Endothelial cell of umbilical vein (primary cell): ENCODE results near the gene JAZF1. TPM values are rescaled to one million over a fixed set of nuclear protein-coding genes. Genes with fewer than 3 reads are reported as not detected.

Experiments
- BruUV-seq: library from RNA; stranded (reverse); fragments of 400-500 nt; replicated peaks from 2 replicates; lab custom pipeline; 2021; lab: Mats Ljungman, UMichigan
- CTCF ChIA-PET: fragments of 300-600, 350-600 bp; sonication (Branson Sonifier 250); formaldehyde crosslinking; loops from one replicate; lab custom pipeline; 2021; ENCODE audit warnings: antibody characterized with exemption, inconsistent platforms; lab: Charles Lee
- POLR2A ChIA-PET: fragments of 300-600, 350-600 bp; sonication (Branson Sonifier 250); formaldehyde crosslinking; loops from one replicate; lab custom pipeline; 2021; ENCODE audit warnings: antibody characterized with exemption, inconsistent platforms; lab: Charles Lee
- DNase-seq: peaks from one replicate; pipeline ENCODE4 v3.0.0-alpha.2; 2011; ENCODE audit warnings: low read depth, low spot score
- FAIRE-seq: peaks from 2 replicates; lab custom pipeline; 2011; peaks lifted over from hg19 to GRCh38; lab: Jason Lieb, UNC
- H2AFZ ChIP-seq: 2 replicates; pipeline ENCODE4 v1.6.0; 2012; ENCODE audit warnings: low read depth, low read length, control low read depth, inconsistent platforms
- H3K27ac ChIP-seq: 2 replicates; pipeline ENCODE4 v1.5.1; 2011; ENCODE audit warnings: low read depth, mild to moderate bottlenecking, control low read depth, low read length, moderate library complexity; ENCODE audit not compliant: insufficient read depth
- H3K27me3 ChIP-seq, 2 experiments: 2 replicates each; pipeline versions ENCODE4 v1.6.0 to v1.6.1; 2011; ENCODE audit warnings: low read length in 2 of 2, mixed read lengths in 1 of 2; ENCODE audit not compliant: control insufficient read depth in 2 of 2, insufficient read depth in 2 of 2
- H3K36me3 ChIP-seq, 2 experiments: 2 replicates in 1 of 2; 3 replicates in 1 of 2; pipeline ENCODE4 v1.5.1; 2011; ENCODE audit warnings: low read length in 2 of 2, mild to moderate bottlenecking in 1 of 2, moderate library complexity in 1 of 2; ENCODE audit not compliant: control insufficient read depth in 2 of 2, insufficient read depth in 2 of 2; ENCODE audit errors: extremely low read depth in 1 of 2
- H3K4me1 ChIP-seq: 3 replicates; pipeline ENCODE4 v1.5.1; 2011; ENCODE audit warnings: mild to moderate bottlenecking, low read length; ENCODE audit not compliant: control insufficient read depth, insufficient read depth; ENCODE audit errors: extremely low read depth
- H3K4me2 ChIP-seq: 2 replicates; pipeline ENCODE4 v1.6.1; 2011; ENCODE audit warnings: low read length, control low read depth, mixed read lengths; ENCODE audit not compliant: insufficient read depth
- H3K4me3 ChIP-seq, 3 experiments: fragments of 200-600 bp in 1 of 3; sonication (generic), shearing (Covaris generic) in 1 of 3; replicated peaks in 1 of 3; 2 replicates each; pipeline ENCODE4 v1.5.1; 2011 to 2016; ENCODE audit warnings: control low read depth in 3 of 3, low read length in 3 of 3, mild to moderate bottlenecking in 2 of 3, inconsistent platforms in 1 of 3, low read depth in 1 of 3, moderate library complexity in 1 of 3; ENCODE audit not compliant: insufficient read depth in 1 of 3
- H3K79me2 ChIP-seq: 2 replicates; pipeline ENCODE4 v1.6.0; 2012; ENCODE audit warnings: low read length, inconsistent platforms; ENCODE audit not compliant: control insufficient read depth, insufficient read depth
- H3K9ac ChIP-seq: replicated peaks from 2 replicates; pipeline ENCODE3; 2011; ENCODE audit warnings: low read length, control low read depth; ENCODE audit not compliant: insufficient read depth; ENCODE audit errors: extremely low read depth
- H3K9me1 ChIP-seq: replicated peaks from 3 replicates; pipeline ENCODE4 v1.6.0; 2011; ENCODE audit warnings: mild to moderate bottlenecking, low read length; ENCODE audit not compliant: control insufficient read depth, insufficient read depth; ENCODE audit errors: extremely low read depth
- H3K9me3 ChIP-seq: replicated peaks from 2 replicates; pipeline ENCODE4 v1.5.1; 2012; ENCODE audit warnings: low read length, inconsistent platforms; ENCODE audit not compliant: control insufficient read depth, insufficient read depth
- H4K20me1 ChIP-seq: replicated peaks from 2 replicates; pipeline ENCODE3; 2011; ENCODE audit warnings: mild to moderate bottlenecking, low read length; ENCODE audit not compliant: control insufficient read depth, insufficient read depth; ENCODE audit errors: extremely low read depth
- CTCF ChIP-seq, 2 donors: IDR thresholded peaks; 1 replicate in 1 of 2; 2 replicates in 1 of 2; pipeline ENCODE4 v1.5.1; 2011; ENCODE audit warnings: low read length in 2 of 2, mild to moderate bottlenecking in 2 of 2, moderate library complexity in 2 of 2, control low read depth in 1 of 2, inconsistent platforms in 1 of 2, low read depth in 1 of 2; ENCODE audit not compliant: insufficient read depth in 1 of 2; ENCODE audit errors: extremely low read depth in 1 of 2
- EZH2 ChIP-seq: IDR thresholded peaks from 2 replicates; pipeline ENCODE4 v1.6.1; 2012; ENCODE audit warnings: borderline replicate concordance, low read depth, mild to moderate bottlenecking, moderate library complexity, low read length, inconsistent platforms; ENCODE audit not compliant: severe bottlenecking
- FOS ChIP-seq: IDR thresholded peaks from 2 replicates; pipeline ENCODE4 v1.6.1; 2011; ENCODE audit warnings: mild to moderate bottlenecking, low read length, moderate library complexity, borderline replicate concordance; ENCODE audit not compliant: insufficient read depth
- GATA2 ChIP-seq: IDR thresholded peaks from 2 replicates; pipeline ENCODE4 v1.7.0; 2011; ENCODE audit warnings: low read depth, mild to moderate bottlenecking, moderate library complexity, mixed read lengths, low read length; ENCODE audit not compliant: insufficient read length, insufficient read depth
- JUN ChIP-seq: IDR thresholded peaks from 2 replicates; pipeline ENCODE4 v1.6.1; 2011; ENCODE audit warnings: borderline replicate concordance, low read depth; ENCODE audit not compliant: insufficient read length, insufficient read depth
- MYC ChIP-seq: IDR thresholded peaks from one replicate; pipeline ENCODE4 v1.6.1; 2011; ENCODE audit warnings: mild to moderate bottlenecking, low read depth, low read length
- POLR2A ChIP-seq: IDR thresholded peaks from 2 replicates; pipeline ENCODE4 v1.6.1; 2012; ENCODE audit warnings: low read depth, mild to moderate bottlenecking, control low read depth, low read length
- POLR2AphosphoS5 ChIP-seq: IDR thresholded peaks from 2 replicates; pipeline ENCODE4 v1.6.1; 2012; ENCODE audit warnings: low read depth, mild to moderate bottlenecking, control low read depth, low read length, moderate library complexity; ENCODE audit not compliant: insufficient read depth
- dilution Hi-C: fragments of 300-500 bp; cut with MboI; formaldehyde crosslinking; loops from one replicate; pipeline ENCODE4 v1.15.0; 2019; ENCODE audit warnings: low sequenced_read_pairs; ENCODE audit not compliant: extremely low pct_ligation_motif_present
- intact Hi-C: fragments of 100-400 bp; cut with micrococcal nuclease; formaldehyde crosslinking; loops from one replicate; pipeline ENCODE4 v1.10.0; 2022
- polyA plus RNA-seq, 4 experiments: library from polyadenylated mRNA; depleted of rRNA in 3 of 4; stranded (reverse) in 3 of 4; unstranded in 1 of 4; fragments of >200 nt; gene quantifications; 2 replicates each; pipeline versions ENCODE4 v1.2.1 to v1.2.3, GENCODE V29; 2011 to 2012; ENCODE audit warnings: missing spikeins in 1 of 4
- total RNA-seq: library from RNA; stranded (reverse); gene quantifications from 2 replicates; pipeline ENCODE4 v1.2.3, GENCODE V29; 2021
- TF ChIP-seq, protein P1 (sequence below): IDR thresholded peaks from 2 replicates; pipeline ENCODE4 v1.6.1; 2011; ENCODE audit not compliant: insufficient read depth, insufficient read length

Gene JAZF1
- total and polyA plus RNA-seq, 2 donors (not counting 3 experiments of a cell fraction or from before 2014, with no cell fraction given), result 2.5 to 16.9 TPM

DNA sequence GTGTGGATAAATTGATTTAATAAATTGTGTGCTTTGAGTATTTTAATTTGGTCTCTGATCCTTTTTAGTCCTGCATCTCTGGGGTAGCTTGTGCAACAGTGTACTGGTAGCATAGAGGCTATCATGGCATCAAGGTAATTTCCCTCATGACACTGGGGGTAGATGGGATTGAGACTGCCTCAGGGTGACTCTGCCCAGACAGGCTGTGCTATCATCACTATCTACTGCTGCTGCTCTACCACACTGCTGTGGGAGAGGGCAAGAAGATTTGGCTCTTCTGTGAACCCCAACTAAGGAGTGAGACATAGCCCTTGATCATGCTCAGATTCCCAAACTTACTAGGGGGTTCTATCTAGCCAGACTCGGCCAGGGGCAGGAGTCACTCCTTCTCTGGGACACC, 43.6 kb upstream of the JAZF1 start:
- H3K36me3 ChIP-seq, result no peaks in the 10 kb centered on the region
- H3K27me3 ChIP-seq, result peaks cover 2% of the 10 kb centered on the region in 2 experiments
- H3K9me1 ChIP-seq, result no peaks in the 10 kb centered on the region
- ChIA-PET POLR2A (no interaction called here), CTCF (no interaction called here)
- H3K9me3 ChIP-seq, result no peaks in the 10 kb centered on the region
- H3K9ac ChIP-seq, result no peak overlapping the region
- H4K20me1 ChIP-seq, result no peaks in the 10 kb centered on the region
- no TSS peak for BruUV-seq
- intact Hi-C loops, result no loop called here
- H3K4me3 ChIP-seq, result no peak overlapping the region
- TF ChIP-seq, protein P1, sequence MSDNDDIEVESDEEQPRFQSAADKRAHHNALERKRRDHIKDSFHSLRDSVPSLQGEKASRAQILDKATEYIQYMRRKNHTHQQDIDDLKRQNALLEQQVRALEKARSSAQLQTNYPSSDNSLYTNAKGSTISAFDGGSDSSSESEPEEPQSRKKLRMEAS, result no peak
- TF ChIP-seq CTCF (IDR thresholded peaks at IDR 0.05; ENCODE audit: extremely low read depth in 1 of 2, insufficient read depth in 1 of 2, low read depth in 1 of 2, low read length in 2 of 2) (no peak), EZH2 (no peak), POLR2A (no peak), MYC (no peak), JUN (no peak), FOS (no peak), GATA2 (no peak), POLR2AphosphoS5 (no peak)
- DNase-seq, result no peak
- H3K27ac ChIP-seq, result no peak overlapping the region
- H3K79me2 ChIP-seq, result no peaks in the 10 kb centered on the region
- H2AFZ ChIP-seq, result no peak overlapping the region
- dilution Hi-C loops, result no loop called here
- FAIRE-seq, result no peak
- no peak overlapping the region for H3K4me2 ChIP-seq
- no peaks in the 10 kb centered on the region for H3K4me1 ChIP-seq
